Neural progenitor cell (in vitro differentiated cells): ENCODE data around the gene CMAS.

Experiments
- EZH2 ChIP-seq: fragments of 200-600 bp; sonication (generic); IDR thresholded peaks from 2 replicates; pipeline ENCODE4 v1.6.1; 2017; ENCODE audit warnings: antibody characterized with exemption, mild to moderate bottlenecking, moderate library complexity
- TF ChIP-seq, protein P1 (sequence below): fragments of 200-600 bp; sonication (generic); IDR thresholded peaks from 2 replicates; pipeline ENCODE4 v1.5.1; 2017; ENCODE audit warnings: antibody characterized with exemption, mild to moderate bottlenecking

DNA sequence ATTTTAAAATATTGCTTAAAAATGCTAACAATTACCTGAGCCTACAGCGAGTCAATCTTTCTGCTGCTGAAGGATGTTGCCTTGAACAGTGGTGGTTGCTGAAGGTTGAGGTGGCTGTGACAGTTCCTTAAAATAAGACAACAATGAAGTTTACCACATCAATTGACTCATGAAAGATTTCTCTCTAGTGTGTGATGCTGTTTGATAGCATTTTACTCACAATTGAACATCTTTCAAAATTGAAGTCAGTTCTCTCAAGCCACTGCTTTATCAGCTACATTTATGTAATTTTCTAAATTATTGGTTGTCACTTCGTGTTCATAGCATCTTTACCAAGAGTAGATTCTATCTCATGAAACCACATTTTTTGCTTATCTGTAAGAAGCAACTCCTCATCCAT is 20.3 kb downstream of the CMAS start:
- TF ChIP-seq, protein P1, sequence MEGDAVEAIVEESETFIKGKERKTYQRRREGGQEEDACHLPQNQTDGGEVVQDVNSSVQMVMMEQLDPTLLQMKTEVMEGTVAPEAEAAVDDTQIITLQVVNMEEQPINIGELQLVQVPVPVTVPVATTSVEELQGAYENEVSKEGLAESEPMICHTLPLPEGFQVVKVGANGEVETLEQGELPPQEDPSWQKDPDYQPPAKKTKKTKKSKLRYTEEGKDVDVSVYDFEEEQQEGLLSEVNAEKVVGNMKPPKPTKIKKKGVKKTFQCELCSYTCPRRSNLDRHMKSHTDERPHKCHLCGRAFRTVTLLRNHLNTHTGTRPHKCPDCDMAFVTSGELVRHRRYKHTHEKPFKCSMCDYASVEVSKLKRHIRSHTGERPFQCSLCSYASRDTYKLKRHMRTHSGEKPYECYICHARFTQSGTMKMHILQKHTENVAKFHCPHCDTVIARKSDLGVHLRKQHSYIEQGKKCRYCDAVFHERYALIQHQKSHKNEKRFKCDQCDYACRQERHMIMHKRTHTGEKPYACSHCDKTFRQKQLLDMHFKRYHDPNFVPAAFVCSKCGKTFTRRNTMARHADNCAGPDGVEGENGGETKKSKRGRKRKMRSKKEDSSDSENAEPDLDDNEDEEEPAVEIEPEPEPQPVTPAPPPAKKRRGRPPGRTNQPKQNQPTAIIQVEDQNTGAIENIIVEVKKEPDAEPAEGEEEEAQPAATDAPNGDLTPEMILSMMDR: no peak
- no peak for TF ChIP-seq EZH2
